B cell (primary cell): ENCODE data around the gene SLC35F3. TPM values are rescaled to one million over a fixed set of nuclear protein-coding genes. Genes with fewer than 3 reads are reported as not detected.

Experiments used
- ATAC-seq: fragments of 200-7000 bp; cut with Tn5 transposase; one replicate; pipeline ENCODE4 v1.10.0; 2021; ENCODE audit warnings: low read depth, mild to moderate bottlenecking, moderate number of reproducible peaks, moderate library complexity
- CTCF ChIA-PET: fragments of 350-600 bp; sonication (Branson Sonifier 250); formaldehyde crosslinking; loops from one replicate; lab custom pipeline; 2021; ENCODE audit warnings: antibody characterized with exemption, inconsistent platforms; lab: Charles Lee
- POLR2A ChIA-PET: fragments of 350-600 bp; sonication (Branson Sonifier 250); formaldehyde crosslinking; loops from one replicate; lab custom pipeline; 2021; ENCODE audit warnings: antibody characterized with exemption; lab: Charles Lee
- DNase-seq: peaks from one replicate; pipeline ENCODE4 v3.0.0; 2013
- H2AFZ ChIP-seq: 2 replicates; pipeline ENCODE4 v1.6.1; 2012; ENCODE audit warnings: mild to moderate bottlenecking, low read depth, low read length; ENCODE audit not compliant: insufficient read depth, poor library complexity, severe bottlenecking
- H3K27ac ChIP-seq, 2 donors: 1 replicate in 1 of 2; 2 replicates in 1 of 2; pipeline ENCODE4 v1.5.1; 2012 to 2013; ENCODE audit warnings: low read length in 2 of 2, mild to moderate bottlenecking in 2 of 2, moderate library complexity in 1 of 2
- H3K27me3 ChIP-seq, 4 experiments: fragments of 200-600 bp in 1 of 4; sonication (generic) in 1 of 4; replicated peaks in 1 of 4; 1 replicate in 2 of 4; 2 replicates in 2 of 4; pipeline versions ENCODE4 v1.6.1 to v1.7.0; 2013 to 2016; ENCODE audit warnings: low read length in 3 of 4, mild to moderate bottlenecking in 2 of 4, mixed read lengths in 1 of 4, moderate library complexity in 1 of 4; ENCODE audit not compliant: insufficient read depth in 4 of 4, control insufficient read depth in 3 of 4; ENCODE audit errors: control extremely low read depth in 1 of 4
- H3K36me3 ChIP-seq, 2 experiments: replicated peaks in 1 of 2; 1 replicate in 1 of 2; 2 replicates in 1 of 2; pipeline versions ENCODE4 v1.6.1 to v1.7.1; 2013; ENCODE audit warnings: low read length in 1 of 2; ENCODE audit not compliant: insufficient read depth in 2 of 2, control insufficient read depth in 1 of 2; ENCODE audit errors: control extremely low read depth in 1 of 2, extremely low read depth in 1 of 2
- H3K4me1 ChIP-seq, 2 donors: fragments of 200-600 bp in 1 of 2; sonication (generic) in 1 of 2; 1 replicate in 1 of 2; 2 replicates in 1 of 2; pipeline versions ENCODE4 v1.5.1 to v1.6.1; 2013 to 2017; ENCODE audit warnings: low read length in 2 of 2; ENCODE audit not compliant: control insufficient read depth in 2 of 2, insufficient read depth in 2 of 2
- H3K4me2 ChIP-seq: replicated peaks from 2 replicates; pipeline ENCODE3; 2012; ENCODE audit warnings: mild to moderate bottlenecking, low read depth, low read length; ENCODE audit not compliant: poor library complexity, severe bottlenecking
- H3K4me3 ChIP-seq, 5 experiments: fragments of 200-600 bp in 1 of 5; sonication (generic) in 1 of 5; 1 replicate in 3 of 5; 2 replicates in 2 of 5; pipeline versions ENCODE4 v1.5.1 to v1.7.0; 2011 to 2016; ENCODE audit warnings: low read length in 4 of 5, mild to moderate bottlenecking in 4 of 5, low read depth in 2 of 5, control low read depth in 1 of 5, moderate library complexity in 1 of 5; ENCODE audit not compliant: insufficient read depth in 1 of 5; ENCODE audit errors: control extremely low read depth in 1 of 5, extremely low read depth in 1 of 5
- H3K79me2 ChIP-seq: fragments of 200-600 bp; sonication (generic); one replicate; pipeline ENCODE4 v1.6.0; 2016; ENCODE audit warnings: low read length; ENCODE audit not compliant: control insufficient read depth, insufficient read depth
- H3K9ac ChIP-seq: fragments of 200-600 bp; sonication (generic); 2 replicates; pipeline ENCODE4 v1.6.1; 2017; ENCODE audit warnings: mild to moderate bottlenecking, low read length, moderate library complexity
- H3K9me3 ChIP-seq, 3 donors: one replicate each; pipeline versions ENCODE4 v1.6.1 to v1.7.1; 2013; ENCODE audit warnings: low read length in 2 of 3; ENCODE audit not compliant: control insufficient read depth in 2 of 3, insufficient read depth in 1 of 3; ENCODE audit errors: control extremely low read depth in 1 of 3
- H4K20me1 ChIP-seq: 2 replicates; pipeline ENCODE4 v1.6.0; 2012; ENCODE audit warnings: mild to moderate bottlenecking, low read length; ENCODE audit not compliant: insufficient read depth, control insufficient read depth, poor library complexity, severe bottlenecking
- H3K27ac Mint-ChIP-seq: one replicate; pipeline ENCODE4 v1.8.0; 2021; ENCODE audit warnings: mixed read lengths
- H3K27me3 Mint-ChIP-seq: one replicate; pipeline ENCODE4 v1.8.0; 2021; ENCODE audit warnings: mixed read lengths
- H3K4me1 Mint-ChIP-seq: one replicate; pipeline ENCODE4 v1.8.0; 2021; ENCODE audit warnings: mixed read lengths
- H3K4me3 Mint-ChIP-seq: one replicate; pipeline ENCODE4 v1.8.0; 2021; ENCODE audit warnings: mixed read lengths
- H3K9me3 Mint-ChIP-seq: one replicate; pipeline ENCODE4 v1.8.0; 2022; ENCODE audit warnings: mixed read lengths; ENCODE audit not compliant: insufficient read depth
- EZH2 ChIP-seq: IDR thresholded peaks from 2 replicates; pipeline ENCODE4 v1.6.1; 2012; ENCODE audit warnings: borderline replicate concordance, low read depth, mild to moderate bottlenecking, moderate library complexity, low read length; ENCODE audit not compliant: insufficient read depth, poor library complexity, severe bottlenecking
- WGBS: methylation state at CpG from one replicate; pipeline ENCODE4 v1.1.5; 2013; ENCODE audit warnings: missing lambda C conversion rate; ENCODE audit not compliant: insufficient coverage; 5-methylcytosine and 5-hydroxymethylcytosine counted together
- intact Hi-C: fragments of 100-400 bp; cut with micrococcal nuclease; formaldehyde crosslinking; loops from one replicate; pipeline ENCODE4 v1.10.0; 2022
- polyA plus RNA-seq: library from polyadenylated mRNA; depleted of rRNA; stranded (reverse); fragments of >200 nt; gene quantifications from 2 replicates; pipeline ENCODE4 v1.2.3, GENCODE V29; 2012
- total RNA-seq, 2 donors: library from RNA; stranded (reverse); fragments of 120-200 nt in 1 of 2; gene quantifications; 1 replicate in 1 of 2; 2 replicates in 1 of 2; pipeline versions ENCODE4 v1.2.3 to v1.2.4, GENCODE V29; 2013 to 2022
- TF ChIP-seq, protein P1 (sequence below): fragments of 200-600 bp; IDR thresholded peaks from one replicate; pipeline ENCODE4 v1.8.0; 2022; ENCODE audit warnings: antibody characterized with exemption, mild to moderate bottlenecking

Gene SLC35F3
- total and polyA plus RNA-seq, 2 donors (not counting 1 experiment from before 2014, with no cell fraction given) = not detected

DNA sequence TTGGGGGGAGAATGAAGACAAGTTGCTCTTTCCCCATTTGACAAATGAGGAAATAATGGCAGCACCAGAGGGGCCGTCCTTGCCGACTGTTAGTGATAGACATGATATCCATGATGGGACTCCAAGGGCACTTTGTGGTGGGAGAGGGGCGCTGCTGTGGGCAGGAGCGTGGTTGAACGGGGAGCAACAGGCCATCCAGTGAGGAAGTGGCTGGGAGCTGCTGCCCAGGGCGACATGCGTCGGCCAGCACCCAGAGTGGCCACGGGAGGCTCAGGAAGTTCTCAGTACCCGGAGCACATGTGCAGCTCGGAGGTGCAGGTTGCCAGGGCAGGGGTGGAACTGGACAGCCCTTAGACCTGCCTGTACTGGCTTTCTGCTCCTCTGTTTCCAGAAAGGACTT is 71.0 kb downstream of the SLC35F3 start:
- H3K27ac ChIP-seq = no peak overlapping the region
- no peaks in the 10 kb centered on the region for H3K4me1 Mint-ChIP-seq
- no peak for TF ChIP-seq EZH2
- TF ChIP-seq, protein P1, sequence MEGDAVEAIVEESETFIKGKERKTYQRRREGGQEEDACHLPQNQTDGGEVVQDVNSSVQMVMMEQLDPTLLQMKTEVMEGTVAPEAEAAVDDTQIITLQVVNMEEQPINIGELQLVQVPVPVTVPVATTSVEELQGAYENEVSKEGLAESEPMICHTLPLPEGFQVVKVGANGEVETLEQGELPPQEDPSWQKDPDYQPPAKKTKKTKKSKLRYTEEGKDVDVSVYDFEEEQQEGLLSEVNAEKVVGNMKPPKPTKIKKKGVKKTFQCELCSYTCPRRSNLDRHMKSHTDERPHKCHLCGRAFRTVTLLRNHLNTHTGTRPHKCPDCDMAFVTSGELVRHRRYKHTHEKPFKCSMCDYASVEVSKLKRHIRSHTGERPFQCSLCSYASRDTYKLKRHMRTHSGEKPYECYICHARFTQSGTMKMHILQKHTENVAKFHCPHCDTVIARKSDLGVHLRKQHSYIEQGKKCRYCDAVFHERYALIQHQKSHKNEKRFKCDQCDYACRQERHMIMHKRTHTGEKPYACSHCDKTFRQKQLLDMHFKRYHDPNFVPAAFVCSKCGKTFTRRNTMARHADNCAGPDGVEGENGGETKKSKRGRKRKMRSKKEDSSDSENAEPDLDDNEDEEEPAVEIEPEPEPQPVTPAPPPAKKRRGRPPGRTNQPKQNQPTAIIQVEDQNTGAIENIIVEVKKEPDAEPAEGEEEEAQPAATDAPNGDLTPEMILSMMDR = no peak
- H3K27ac Mint-ChIP-seq = no peak overlapping the region
- H3K4me1 ChIP-seq = no peaks in the 10 kb centered on the region
- H4K20me1 ChIP-seq = no peaks in the 10 kb centered on the region
- H3K79me2 ChIP-seq = no peaks in the 10 kb centered on the region
- H3K9ac ChIP-seq = no peak overlapping the region
- CTCF ChIA-PET = no interaction called here
- WGBS = 86% methylated on average over 11 of the region's 11 CpGs
- no peak overlapping the region for H3K4me2 ChIP-seq
- H3K27me3 Mint-ChIP-seq = peaks cover 4% of the 10 kb centered on the region
- no peaks in the 10 kb centered on the region for H3K27me3 ChIP-seq
- H3K4me3 ChIP-seq = no peak overlapping the region
- POLR2A ChIA-PET = no interaction called here
- H3K9me3 Mint-ChIP-seq = no peaks in the 10 kb centered on the region
- no peak overlapping the region for H2AFZ ChIP-seq
- no peaks in the 10 kb centered on the region for H3K36me3 ChIP-seq
- DNase-seq (no peak), ATAC-seq (no peak)
- no peaks in the 10 kb centered on the region for H3K9me3 ChIP-seq
- intact Hi-C loops = no loop called here
- H3K4me3 Mint-ChIP-seq = no peak overlapping the region

DNA sequence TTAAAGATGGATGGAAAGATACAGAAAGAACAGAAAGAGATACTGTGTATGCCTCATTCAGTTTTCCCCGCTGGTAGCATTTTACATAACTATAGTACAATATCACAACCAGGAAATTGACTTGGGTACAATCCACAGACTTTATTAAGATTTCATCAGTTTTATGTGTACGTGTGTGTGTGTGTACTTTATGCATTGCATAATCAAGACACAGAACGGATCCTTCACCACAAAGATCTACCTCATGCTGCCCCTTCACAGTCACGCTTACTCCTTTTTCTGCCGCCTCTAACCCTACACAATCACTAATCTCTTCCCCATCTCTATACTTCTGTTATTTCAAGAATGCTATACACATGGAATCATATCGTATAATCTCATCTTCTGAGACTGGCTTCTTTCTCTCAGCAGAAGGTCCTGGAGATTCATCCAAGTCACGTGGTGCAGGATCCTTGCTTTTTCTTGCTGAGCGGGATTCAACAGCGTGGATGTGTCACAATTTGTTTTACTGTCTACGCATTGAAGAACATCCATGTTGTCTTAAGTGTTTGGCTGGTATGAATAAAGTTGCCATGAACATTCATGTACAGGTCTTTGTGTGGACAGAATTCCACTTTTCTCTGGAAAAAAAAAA is 76.7 kb downstream of the SLC35F3 start:
- ChIA-PET CTCF (no interaction called here), POLR2A (no interaction called here)
- Histone ChIP-seq H3K9ac (no peak overlapping the region), H2AFZ (no peak overlapping the region), H3K27ac (no peak overlapping the region), H3K4me1 (no peaks in the 10 kb centered on the region), H3K4me3 (no peak overlapping the region), H3K36me3 (no peaks in the 10 kb centered on the region), H4K20me1 (no peaks in the 10 kb centered on the region), H3K9me3 (no peaks in the 10 kb centered on the region), H3K4me2 (no peak overlapping the region), H3K27me3 (no peaks in the 10 kb centered on the region), H3K79me2 (no peaks in the 10 kb centered on the region)
- no peaks in the 10 kb centered on the region for H3K27me3 Mint-ChIP-seq
- TF ChIP-seq, protein P1 = no peak
- no peak overlapping the region for H3K27ac Mint-ChIP-seq
- H3K9me3 Mint-ChIP-seq = no peaks in the 10 kb centered on the region
- ATAC-seq = no peak
- intact Hi-C loops = no loop called here
- H3K4me1 Mint-ChIP-seq = no peaks in the 10 kb centered on the region
- no peak overlapping the region for H3K4me3 Mint-ChIP-seq
- DNase-seq = no peak
- 98% methylated on average over 5 of the region's 10 CpGs for WGBS
